IMR-90 (cell line): Measurements from ENCODE around the gene DTL. TPM values are rescaled to one million over a fixed set of nuclear protein-coding genes. Genes with fewer than 3 reads are reported as not detected.

Experiments
- ATAC-seq: fragments of 200-7000 bp; cut with Tn5 transposase; 2 replicates; pipeline ENCODE4 v1.9.1; 2020; ENCODE audit warnings: low read depth, mild to moderate bottlenecking, moderate library complexity
- BruUV-seq: library from RNA; stranded (reverse); fragments of 400-500 nt; replicated peaks from 2 replicates; lab custom pipeline; 2021; lab: Mats Ljungman, UMichigan
- CTCF ChIA-PET: fragments of 300-600 bp; formaldehyde crosslinking; extraction: SDS; loops from one replicate; lab custom pipeline; 2021; ENCODE audit warnings: antibody characterized with exemption; lab: Yijun Ruan, JAX
- POLR2A ChIA-PET: fragments of 300-600 bp; sonication (Branson Sonifier 250); formaldehyde crosslinking; loops from one replicate; lab custom pipeline; 2022; ENCODE audit warnings: antibody characterized with exemption; ENCODE audit not compliant: unreplicated experiment; lab: Charles Lee
- DNase-seq: peaks from one replicate; pipeline ENCODE4 v3.0.0; 2013
- H2AFZ ChIP-seq: replicated peaks from 2 replicates; pipeline ENCODE3; 2013; ENCODE audit warnings: low read length, mild to moderate bottlenecking; ENCODE audit not compliant: poor library complexity
- H2AK5ac ChIP-seq: 2 replicates; pipeline ENCODE4 v1.6.1; 2013; ENCODE audit warnings: low read depth, low read length, inconsistent platforms
- H2AK9ac ChIP-seq: replicated peaks from 2 replicates; pipeline ENCODE3; 2013; ENCODE audit warnings: mild to moderate bottlenecking, low read depth, low read length, moderate library complexity; ENCODE audit not compliant: poor library complexity
- H2BK120ac ChIP-seq: 2 replicates; pipeline ENCODE4 v1.6.1; 2013; ENCODE audit warnings: low read depth, low read length, inconsistent platforms
- H2BK15ac ChIP-seq: 3 replicates; pipeline ENCODE4 v1.6.1; 2013; ENCODE audit warnings: low read depth, low read length, inconsistent platforms
- H2BK20ac ChIP-seq: 2 replicates; pipeline ENCODE4 v1.6.1; 2013; ENCODE audit warnings: low read depth, mild to moderate bottlenecking, inconsistent platforms, low read length, moderate library complexity
- H2BK5ac ChIP-seq: 2 replicates; pipeline ENCODE4 v1.6.1; 2013; ENCODE audit warnings: mild to moderate bottlenecking, low read depth, low read length, inconsistent platforms; ENCODE audit not compliant: poor library complexity, severe bottlenecking
- H3K14ac ChIP-seq: replicated peaks from 2 replicates; pipeline ENCODE4 v1.6.1; 2013; ENCODE audit warnings: low read depth, low read length, inconsistent platforms
- H3K18ac ChIP-seq: 2 replicates; pipeline ENCODE4 v1.6.1; 2013; ENCODE audit warnings: low read depth, low read length, control low read depth
- H3K23ac ChIP-seq: 2 replicates; pipeline ENCODE4 v1.6.1; 2013; ENCODE audit warnings: low read depth, low read length, inconsistent platforms
- H3K27ac ChIP-seq: 2 replicates; pipeline ENCODE4 v1.5.1; 2013; ENCODE audit warnings: mild to moderate bottlenecking, control low read depth, low read length; ENCODE audit not compliant: insufficient read depth
- H3K27me3 ChIP-seq: 2 replicates; pipeline ENCODE4 v1.6.1; 2013; ENCODE audit warnings: low read length; ENCODE audit not compliant: control insufficient read depth, insufficient read depth
- H3K36me3 ChIP-seq: 2 replicates; pipeline ENCODE4 v1.6.1; 2013; ENCODE audit warnings: low read length, mixed read lengths; ENCODE audit not compliant: control insufficient read depth, insufficient read depth
- H3K4ac ChIP-seq: 2 replicates; pipeline ENCODE4 v1.6.1; 2013; ENCODE audit warnings: low read depth, low read length, inconsistent platforms
- H3K4me1 ChIP-seq: 2 replicates; pipeline ENCODE4 v1.6.1; 2013; ENCODE audit warnings: low read length, mixed read lengths; ENCODE audit not compliant: control insufficient read depth, insufficient read depth
- H3K4me2 ChIP-seq: 2 replicates; pipeline ENCODE4 v1.6.1; 2013; ENCODE audit warnings: low read depth, mild to moderate bottlenecking, control low read depth, low read length, moderate library complexity
- H3K4me3 ChIP-seq: 2 replicates; pipeline ENCODE4 v1.5.1; 2013; ENCODE audit warnings: low read depth, mild to moderate bottlenecking, control low read depth, low read length, moderate library complexity; ENCODE audit not compliant: insufficient read depth
- H3K56ac ChIP-seq: 2 replicates; pipeline ENCODE4 v1.6.1; 2013; ENCODE audit warnings: low read length, inconsistent platforms; ENCODE audit not compliant: insufficient read depth; ENCODE audit errors: extremely low read depth
- H3K79me1 ChIP-seq, 2 experiments: 2 replicates each; pipeline ENCODE4 v1.6.1; 2013; ENCODE audit warnings: low read length in 2 of 2, inconsistent platforms in 1 of 2, low read depth in 1 of 2
- H3K9ac ChIP-seq: 2 replicates; pipeline ENCODE4 v1.6.1; 2013; ENCODE audit warnings: low read depth, low read length, control low read depth
- H3K9me1 ChIP-seq: 2 replicates; pipeline ENCODE4 v1.6.1; 2013; ENCODE audit warnings: low read length, inconsistent platforms; ENCODE audit not compliant: insufficient read depth
- H3K9me3 ChIP-seq: 2 replicates; pipeline ENCODE4 v1.6.1; 2013; ENCODE audit warnings: low read length; ENCODE audit not compliant: control insufficient read depth, insufficient read depth
- H4K20me1 ChIP-seq: 2 replicates; pipeline ENCODE4 v1.6.1; 2013; ENCODE audit warnings: low read length, inconsistent platforms; ENCODE audit not compliant: insufficient read depth
- H4K5ac ChIP-seq: 2 replicates; pipeline ENCODE4 v1.6.1; 2013; ENCODE audit warnings: mild to moderate bottlenecking, low read depth, low read length, control low read depth
- H4K8ac ChIP-seq, 2 experiments: 2 replicates each; pipeline ENCODE4 v1.6.1; 2013; ENCODE audit warnings: low read depth in 2 of 2, low read length in 2 of 2, control low read depth in 1 of 2, inconsistent platforms in 1 of 2
- H4K91ac ChIP-seq: 2 replicates; pipeline ENCODE4 v1.6.1; 2013; ENCODE audit warnings: low read depth, low read length, inconsistent platforms; ENCODE audit not compliant: insufficient read depth
- BHLHE40 ChIP-seq: fragments of 150-350 bp; IDR thresholded peaks from 2 replicates; pipeline ENCODE4 v1.6.1; 2016; ENCODE audit warnings: mild to moderate bottlenecking, low read depth, low read length
- CEBPB ChIP-seq: IDR thresholded peaks from 2 replicates; pipeline ENCODE4 v1.6.1; 2012; ENCODE audit warnings: low read depth, low read length, improper control_type of control experiment
- FOS ChIP-seq: fragments of 150-350 bp; IDR thresholded peaks from 2 replicates; pipeline ENCODE4 v1.6.1; 2016; ENCODE audit warnings: low read depth, low read length
- MAFK ChIP-seq: IDR thresholded peaks from 2 replicates; pipeline ENCODE4 v1.6.1; 2012; ENCODE audit warnings: low read depth, low read length, improper control_type of control experiment
- MXI1 ChIP-seq: IDR thresholded peaks from 2 replicates; pipeline ENCODE4 v1.6.1; 2012; ENCODE audit warnings: low read depth, mild to moderate bottlenecking, low read length, moderate library complexity, borderline replicate concordance
- POLR2A ChIP-seq: IDR thresholded peaks from 2 replicates; pipeline ENCODE4 v1.6.1; 2012; ENCODE audit warnings: mild to moderate bottlenecking, low read depth, low read length
- RAD21 ChIP-seq: IDR thresholded peaks from 2 replicates; pipeline ENCODE4 v1.6.1; 2012; ENCODE audit warnings: low read length, improper control_type of control experiment
- RCOR1 ChIP-seq: IDR thresholded peaks from 2 replicates; pipeline ENCODE4 v1.6.1; 2012; ENCODE audit warnings: mild to moderate bottlenecking, low read length, improper control_type of control experiment; ENCODE audit not compliant: insufficient replicate concordance
- RFX5 ChIP-seq: IDR thresholded peaks from 2 replicates; pipeline ENCODE4 v1.8.0; 2012; ENCODE audit warnings: low read depth, mild to moderate bottlenecking, low read length, moderate library complexity
- SMC3 ChIP-seq: fragments of 150-350 bp; IDR thresholded peaks from 2 replicates; pipeline ENCODE4 v1.6.1; 2016; ENCODE audit warnings: low read depth, mild to moderate bottlenecking, antibody characterized with exemption, low read length, moderate library complexity
- WGBS, 2 experiments: methylation state at CpG; one replicate each; pipeline versions ENCODE4 v1.1.5 to v1.1.7; 2013; ENCODE audit warnings: missing lambda C conversion rate in 2 of 2; ENCODE audit not compliant: insufficient read length in 1 of 2; ENCODE audit errors: extremely low coverage in 2 of 2; 5-methylcytosine and 5-hydroxymethylcytosine counted together
- dilution Hi-C: fragments of 300-500 bp; cut with HindIII; formaldehyde crosslinking; loops from one replicate; pipeline ENCODE4 v1.14.3; 2018; ENCODE audit warnings: low sequenced_read_pairs; ENCODE audit not compliant: unreplicated experiment
- in situ Hi-C: fragments of 300-500 bp; cut with MboI; formaldehyde crosslinking; loops from 3 replicates; pipeline ENCODE4 v1.14.3; 2019; ENCODE audit warnings: low sequenced_read_pairs, inconsistent platforms, mixed read lengths
- intact Hi-C: fragments of 100-400 bp; cut with micrococcal nuclease; formaldehyde crosslinking; loops from 2 replicates; pipeline ENCODE4 v1.10.0; 2022
- polyA plus RNA-seq, 3 experiments: library from polyadenylated mRNA; depleted of rRNA; stranded (reverse); fragments of >200 nt; gene quantifications; 2 replicates each; pipeline ENCODE4 v1.2.3, GENCODE V29; 2012; ENCODE audit warnings: low replicate concordance in 1 of 3
- total RNA-seq: library from RNA; depleted of rRNA; stranded (reverse); fragments of >200 nt; gene quantifications from 2 replicates; pipeline ENCODE4 v1.2.3, GENCODE V29; 2012
- TF ChIP-seq, protein P1 (sequence below): fragments of 150-350 bp; IDR thresholded peaks from 2 replicates; pipeline ENCODE4 v1.6.1; 2017; ENCODE audit warnings: mild to moderate bottlenecking, antibody characterized with exemption, low read length, low read depth
- TF ChIP-seq, protein P2 (sequence below): fragments of 150-350 bp; IDR thresholded peaks from 2 replicates; pipeline ENCODE4 v1.6.1; 2016; ENCODE audit warnings: low read depth, mild to moderate bottlenecking, low read length, moderate library complexity, borderline replicate concordance

DTL gene
- total and polyA plus RNA-seq, 2 of the 4 experiments (the other 2 are of a cell fraction): 11.8 to 19.9 TPM

DNA sequence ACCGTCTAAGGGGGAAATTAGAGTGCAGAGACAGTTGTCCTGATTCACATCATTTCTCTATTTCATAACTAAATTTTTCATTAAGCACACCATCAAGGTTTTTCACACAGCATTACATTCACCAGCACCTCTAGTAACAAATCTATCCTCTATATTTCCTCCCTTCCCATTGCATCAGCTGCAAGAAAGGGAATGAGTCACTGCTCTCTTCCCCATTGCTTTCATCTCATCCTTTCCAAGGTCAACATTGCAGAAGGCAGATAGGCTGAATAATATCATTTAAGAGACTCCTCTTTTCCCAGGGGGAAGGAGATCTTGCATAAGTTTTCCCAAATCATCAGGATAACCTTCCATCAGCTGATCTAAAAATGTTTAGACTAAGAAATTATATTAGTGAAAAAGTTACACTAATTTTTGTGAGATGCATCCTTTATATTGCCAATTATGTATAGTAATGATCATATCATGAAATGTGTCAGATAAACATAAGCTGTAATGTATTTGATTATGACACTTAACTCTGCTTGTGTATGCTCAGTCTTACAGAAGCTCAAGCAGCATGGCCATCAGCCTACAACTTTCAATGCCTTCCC is 4.5 kb upstream of the DTL start (continued):
- TF ChIP-seq, protein P1, sequence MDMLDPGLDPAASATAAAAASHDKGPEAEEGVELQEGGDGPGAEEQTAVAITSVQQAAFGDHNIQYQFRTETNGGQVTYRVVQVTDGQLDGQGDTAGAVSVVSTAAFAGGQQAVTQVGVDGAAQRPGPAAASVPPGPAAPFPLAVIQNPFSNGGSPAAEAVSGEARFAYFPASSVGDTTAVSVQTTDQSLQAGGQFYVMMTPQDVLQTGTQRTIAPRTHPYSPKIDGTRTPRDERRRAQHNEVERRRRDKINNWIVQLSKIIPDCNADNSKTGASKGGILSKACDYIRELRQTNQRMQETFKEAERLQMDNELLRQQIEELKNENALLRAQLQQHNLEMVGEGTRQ: no peak
- no peak for TF ChIP-seq RAD21

DNA sequence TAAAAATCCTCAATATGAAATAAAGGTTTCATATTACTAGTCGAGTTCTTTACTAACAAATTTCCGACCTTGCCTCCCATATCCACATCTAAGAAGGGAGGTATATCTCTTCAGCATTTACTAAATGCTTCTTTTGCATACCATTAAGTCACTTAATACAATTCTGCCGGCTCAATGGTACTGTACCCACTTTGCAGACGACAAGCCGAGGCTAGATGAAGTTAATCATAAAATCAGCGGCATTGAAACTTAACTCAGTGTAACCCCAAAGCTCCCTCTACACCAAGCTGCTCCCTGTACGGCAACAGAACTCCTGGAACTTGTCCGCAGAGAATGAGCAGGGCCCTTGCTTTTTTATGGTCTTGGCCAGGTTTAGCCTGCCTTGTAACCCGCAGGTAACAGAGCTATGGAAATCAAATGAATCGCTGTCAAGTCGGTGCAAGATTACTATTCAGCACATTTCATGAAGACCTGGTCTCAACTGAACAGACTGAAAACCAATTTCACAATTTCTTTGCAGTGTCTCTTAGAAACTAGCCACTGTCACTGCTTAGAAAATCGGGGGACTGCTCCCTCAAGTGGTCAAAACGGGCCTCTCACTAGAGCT is 929 bp upstream of the DTL start:
- no peak overlapping the region for H3K18ac ChIP-seq
- 0% methylated on average over 5 of the region's 13 CpGs; no CpG with 5 or more reads in 1 of the 2 experiments for WGBS, 2 experiments
- 0 out of 2 replicates have a peak overlapping the region, but pooled peaks have one; percentile 27 for H4K91ac ChIP-seq
- peak overlapping the region; percentile 83 for H2AK9ac ChIP-seq
- peak overlapping the region; percentile 59 for H3K4ac ChIP-seq
- peak overlapping the region; percentile 72 for H3K56ac ChIP-seq
- in situ Hi-C loops: loop anchor here (10.0 kb wide), 1 partner anchor 350 kb away; no protein-coding TSS in a partner anchor
- peak overlapping the region; percentile 47 for H2BK5ac ChIP-seq
- DNase-seq (no peak), ATAC-seq (peak; percentile 12)
- H3K4me3 ChIP-seq: peak overlapping the region; percentile 66
- CTCF ChIA-PET: interaction anchor here (0.6 to 3.9 kb wide), 23 partner anchors 10 to 421 kb away, joined by 3 to 43 read pairs (median 4); no protein-coding TSS in a partner anchor
- peak overlapping the region; percentile 8; the same call in 1 of the 2 replicates for H2BK120ac ChIP-seq
- peaks cover 6 to 39% of the 10 kb centered on the region in 2 experiments; a peak in 2 of 4 replicates for H3K79me1 ChIP-seq
- BruUV-seq: TSS peak; percentile 44
- peak overlapping the region; percentile 93 for H3K14ac ChIP-seq
- peak overlapping the region; percentile 73 for H3K9ac ChIP-seq
- H2AK5ac ChIP-seq: peak overlapping the region; percentile 41; the same call in 1 of the 2 replicates
- peak overlapping the region in 1 of 2 experiments; percentile 6; a peak in 2 of 4 replicates for H4K8ac ChIP-seq
- TF ChIP-seq MAFK (no peak), RFX5 (no peak), MXI1 (no peak), FOS (no peak), RCOR1 (no peak), CEBPB (peak; percentile 79), POLR2A (no peak; the same call in 1 of the 2 replicates), BHLHE40 (no peak), SMC3 (peak; percentile 78), RAD21 (peak; percentile 76)
- TF ChIP-seq, protein P2, sequence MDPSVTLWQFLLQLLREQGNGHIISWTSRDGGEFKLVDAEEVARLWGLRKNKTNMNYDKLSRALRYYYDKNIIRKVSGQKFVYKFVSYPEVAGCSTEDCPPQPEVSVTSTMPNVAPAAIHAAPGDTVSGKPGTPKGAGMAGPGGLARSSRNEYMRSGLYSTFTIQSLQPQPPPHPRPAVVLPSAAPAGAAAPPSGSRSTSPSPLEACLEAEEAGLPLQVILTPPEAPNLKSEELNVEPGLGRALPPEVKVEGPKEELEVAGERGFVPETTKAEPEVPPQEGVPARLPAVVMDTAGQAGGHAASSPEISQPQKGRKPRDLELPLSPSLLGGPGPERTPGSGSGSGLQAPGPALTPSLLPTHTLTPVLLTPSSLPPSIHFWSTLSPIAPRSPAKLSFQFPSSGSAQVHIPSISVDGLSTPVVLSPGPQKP: no peak
- TF ChIP-seq, protein P1: no peak
- peak overlapping the region; percentile 98 for H2AFZ ChIP-seq
- intact Hi-C loops: loop anchor here (1.0 to 5.0 kb wide), 5 partner anchors 22 to 422 kb away; partner anchors contain the start of gene LPGAT1
- no peaks in the 10 kb centered on the region for H3K36me3 ChIP-seq
- H3K23ac ChIP-seq: peak overlapping the region; percentile 93
- POLR2A ChIA-PET: no interaction called here
- H3K4me1 ChIP-seq: peaks cover 10% of the 10 kb centered on the region
- H3K27ac ChIP-seq: peak overlapping the region; percentile 37
- H2BK15ac ChIP-seq: no peak overlapping the region; the same call in 2 of the 3 replicates
- peaks cover 4% of the 10 kb centered on the region for H3K9me1 ChIP-seq
- no peak overlapping the region for H2BK20ac ChIP-seq
- H4K20me1 ChIP-seq: peaks cover 6% of the 10 kb centered on the region; the same call in 1 of the 2 replicates
- H3K4me2 ChIP-seq: peak overlapping the region; percentile 83
- H4K5ac ChIP-seq: no peak overlapping the region
- H3K9me3 ChIP-seq: no peaks in the 10 kb centered on the region
- no peaks in the 10 kb centered on the region for H3K27me3 ChIP-seq
- dilution Hi-C loops: no loop called here
